Pancreas (tissue), 10 donors: ENCODE results near the gene CYP2J2. TPM values are rescaled to one million over a fixed set of nuclear protein-coding genes. Genes with fewer than 3 reads are reported as not detected.
"Not testable (repeated sequence)": the region's sequence is repeated elsewhere in the genome, so short reads cannot be mapped to it uniquely, and the experiment has no call there.

Experiments
- ATAC-seq, 4 donors: fragments of 200-7000 bp; cut with Tn5 transposase; one replicate each; pipeline versions ENCODE4 v1.8.0 to v1.9.1; 2020; ENCODE audit warnings: mild to moderate bottlenecking in 4 of 4, moderate library complexity in 4 of 4
- DNase-seq, 6 donors: peaks; one replicate each; pipeline ENCODE4 v3.0.0-alpha.2; 2020
- FAIRE-seq: peaks from 2 replicates; lab custom pipeline; 2012; peaks lifted over from hg19 to GRCh38; lab: Jason Lieb, UNC
- H3K27ac ChIP-seq, 4 donors: fragments of 200-600 bp; sonication (generic); 1 replicate in 3 of 4; 2 replicates in 1 of 4; pipeline versions ENCODE4 v1.5.0 to v1.8.0; 2020
- H3K27me3 ChIP-seq, 4 donors: fragments of 200-600 bp; one replicate each; pipeline ENCODE4 v1.8.0; 2021
- H3K36me3 ChIP-seq, 3 donors: fragments of 200-600 bp; sonication (generic) in 1 of 3; one replicate each; pipeline versions ENCODE4 v1.5.0 to v1.8.0; 2020 to 2021
- H3K4me1 ChIP-seq, 3 donors: fragments of 200-600 bp; one replicate each; pipeline ENCODE4 v1.8.0; 2021
- H3K4me3 ChIP-seq, 4 donors: fragments of 200-600 bp; sonication (generic) in 2 of 4; one replicate each; pipeline versions ENCODE4 v1.5.0 to v1.8.0; 2020 to 2021
- H3K9me3 ChIP-seq, 4 donors: fragments of 200-600 bp; one replicate each; pipeline ENCODE4 v1.8.0; 2021
- CTCF ChIP-seq, 4 donors: fragments of 200-600 bp; sonication (generic) in 3 of 4; IDR thresholded peaks; one replicate each; pipeline versions ENCODE4 v1.5.0 to v1.8.0; 2021; ENCODE audit warnings: antibody characterized with exemption in 4 of 4
- WGBS, 2 donors: extraction: QIAGEN DNeasy Blood & Tissue Kit; methylation state at CpG; one replicate each; pipeline ENCODE4 v1.1.7; 2013; 5-methylcytosine and 5-hydroxymethylcytosine counted together
- intact Hi-C, 3 donors: fragments of 100-400 bp; cut with DNase I; formaldehyde crosslinking; loops; one replicate each; pipeline versions ENCODE4 v1.11.1 to v1.14.2; 2022
- polyA plus RNA-seq, 2 donors: library from polyadenylated mRNA; stranded (reverse); fragments of 200-250 nt; gene quantifications; one replicate each; pipeline ENCODE4 v1.2.3, GENCODE V29; 2013
- total RNA-seq, 6 donors: library from RNA; stranded (reverse); fragmentation: NEBNext Ultra II Directional in 4 of 6; extraction: Animal tissue kit (Norgen Biotek cat#: 25700) in 4 of 6; gene quantifications; one replicate each; pipeline versions ENCODE4 v1.2.1 to v1.2.4, GENCODE V29; 2021 to 2023
- donor health status: healthy with polysubstance abuse.
- donor health status: DM: no; HTN: no; CAD: no; lungs with moderate emphysema.
- donor health status: DM: no; HTN: no; CAD: no.
- donor health status: control.
- donor health status: control.
- donor health status: Bipolar disorder and iron deficiency.
- donor health status: DM: yes; HTN: yes; CAD: no.
- donor health status: DM: no; HTN: no; CAD: no.
- donor health status: DM: no; HTN: no; CAD: no.
- donor health status: DM: yes; HTN: yes; CAD: no.

The CYP2J2 gene
- total RNA-seq (1 to 10 TPM in 4 of 6 donors, under 1 TPM in 2; 0.28 to 4.8 (median 1.1) TPM), polyA plus RNA-seq (1 to 10 TPM; 2.4 to 3.1 TPM)

GRCh38 chr1:59926381-59927123 is at the start of gene CYP2J2:
Gene CYP2J2, minus strand, starts transcription at chr1:59926773. Its CDS starts 27 bp downstream, at chr1:59926746.
- WGBS, 2 donors = 1% methylated on average over 42 of the region's 42 CpGs
- H3K36me3 ChIP-seq = no peaks in the 10 kb centered on the region
- no peak for TF ChIP-seq CTCF (IDR thresholded peaks at IDR 0.05)
- DNase-seq (peak; percentile 46 to 88 (median 70)), FAIRE-seq (no peak), ATAC-seq (peak; percentile 99 to 100 (median 100))
- H3K27ac ChIP-seq = peak within 1 kb of the TSS in 2 of 4 donors; percentile 42
- peaks cover 0 to 10% (median 0%) of the 10 kb centered on the region in 4 donors for H3K27me3 ChIP-seq
- H3K9me3 ChIP-seq = no peaks in the 10 kb centered on the region
- H3K4me1 ChIP-seq = peaks cover 0 to 3% (median 0%) of the 10 kb centered on the region in 3 donors
- intact Hi-C loops = no loop called here
- H3K4me3 ChIP-seq = peak within 1 kb of the TSS; percentile 28 to 60 (median 41)

GRCh38 chr1:59973719-59974118 is 47.1 kb upstream of the CYP2J2 start:
- Histone ChIP-seq H3K27ac (no peak overlapping the region), H3K4me1 (no peaks in the 10 kb centered on the region), H3K4me3 (no peak overlapping the region), H3K27me3 (no peaks in the 10 kb centered on the region), H3K9me3 (no peaks in the 10 kb centered on the region), H3K36me3 (no peaks in the 10 kb centered on the region)
- DNase-seq (no peak), FAIRE-seq (no peak), ATAC-seq (no peak)
- TF ChIP-seq CTCF (IDR thresholded peaks at IDR 0.05) = no peak
- WGBS, 2 donors = 86 to 91% methylated on average over 1 of the region's 1 CpG
- intact Hi-C loops = loop anchor here in 1 of 3 donors (10.0 kb wide), 1 partner anchor 1071 kb away; no protein-coding TSS in a partner anchor

- H3K4me3 ChIP-seq = no peak overlapping the region
- no peak for TF ChIP-seq CTCF (IDR thresholded peaks at IDR 0.05)
- H3K9me3 ChIP-seq = no peaks in the 10 kb centered on the region
- FAIRE-seq (no peak), ATAC-seq (peak in 2 of 4 donors; percentile 57 to 66), DNase-seq (peak in 1 of 6 donors; percentile 23)
- H3K27ac ChIP-seq = peak overlapping the region in 1 of 4 donors; percentile 8
- peaks cover 0 to 8% (median 2%) of the 10 kb centered on the region in 3 donors for H3K4me1 ChIP-seq
- no peaks in the 10 kb centered on the region for H3K36me3 ChIP-seq
- 68 to 72% methylated on average over 20 of the region's 20 CpGs for WGBS, 2 donors
- intact Hi-C loops = loop anchor here in 1 of 3 donors (10.0 kb wide), 1 partner anchor 1072 kb away; no protein-coding TSS in a partner anchor
- no peaks in the 10 kb centered on the region for H3K27me3 ChIP-seq
These were observed 45.8 kb upstream of the CYP2J2 start for GRCh38 chr1:59972216-59972927.

- peaks cover 0 to 15% (median 8%) of the 10 kb centered on the region in 3 donors for H3K4me1 ChIP-seq
- H3K27me3 ChIP-seq = no peaks in the 10 kb centered on the region
- DNase-seq (peak; percentile 39 to 89 (median 74)), FAIRE-seq (no peak), ATAC-seq (peak; percentile 81 to 87 (median 85))
- peak; percentile 77 to 86 (median 82) for TF ChIP-seq CTCF (IDR thresholded peaks at IDR 0.05)
- H3K9me3 ChIP-seq = no peaks in the 10 kb centered on the region
- no peak overlapping the region for H3K27ac ChIP-seq
- intact Hi-C loops = loop anchor here in 1 of 3 donors (10.0 kb wide), 1 partner anchor 1073 kb away; no protein-coding TSS in a partner anchor
- no peak overlapping the region for H3K4me3 ChIP-seq
- 9 to 10% methylated on average over 19 of the region's 19 CpGs for WGBS, 2 donors
- no peaks in the 10 kb centered on the region for H3K36me3 ChIP-seq
These were observed 44.9 kb upstream of the CYP2J2 start for GRCh38 chr1:59971464-59971911.

- peaks cover 0 to 15% (median 8%) of the 10 kb centered on the region in 3 donors for H3K4me1 ChIP-seq
- ATAC-seq, H3K4me3 ChIP-seq, H3K27ac ChIP-seq, H3K27me3 ChIP-seq, H3K9me3 ChIP-seq, H3K36me3 ChIP-seq, FAIRE-seq: not testable (repeated sequence)
- intact Hi-C loops = loop anchor here in 1 of 3 donors (10.0 kb wide), 1 partner anchor 1075 kb away; no protein-coding TSS in a partner anchor
- DNase-seq = peak in 1 of 6 donors; percentile 45
- WGBS, 2 donors = 95 to 96% methylated on average over 32 to 42 of the region's 42 CpGs
These were observed 43.1 kb upstream of the CYP2J2 start for GRCh38 chr1:59969542-59970175.

GRCh38 chr1:59968746-59969145 is 42.2 kb upstream of the CYP2J2 start:
- intact Hi-C loops, DNase-seq, FAIRE-seq, ATAC-seq, H3K9me3 ChIP-seq, H3K27ac ChIP-seq, H3K27me3 ChIP-seq, H3K36me3 ChIP-seq, H3K4me3 ChIP-seq: not testable (repeated sequence)
- WGBS, 2 donors = 93 to 97% methylated on average over 17 of the region's 17 CpGs
- peaks cover 0 to 15% (median 8%) of the 10 kb centered on the region in 3 donors for H3K4me1 ChIP-seq
